ENCODE measurements around the gene ATP7B.

The ATP7B gene

DNA sequence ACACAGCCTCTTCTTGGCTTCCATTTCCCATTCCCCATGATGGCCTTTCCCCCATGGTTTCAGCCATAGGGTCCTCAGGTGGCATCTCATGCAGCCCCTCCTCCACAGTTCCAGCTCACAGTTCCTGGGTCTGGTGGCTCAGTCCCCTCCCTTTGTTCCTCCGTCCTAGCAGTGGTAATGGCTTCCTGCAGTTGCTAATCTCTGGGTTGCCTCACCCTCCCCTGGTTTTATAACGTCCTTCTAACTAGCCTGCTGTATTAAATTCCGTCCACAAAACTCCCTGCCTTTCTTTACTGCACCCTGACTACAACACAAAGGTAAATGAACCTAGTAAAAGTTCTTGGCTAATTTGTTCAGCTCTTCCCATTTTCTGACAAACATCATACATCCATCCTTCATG is 118.6 kb downstream of the ATP7B start:
- no peak for DNase-seq (ENCODE audit: low spot score)

DNA sequence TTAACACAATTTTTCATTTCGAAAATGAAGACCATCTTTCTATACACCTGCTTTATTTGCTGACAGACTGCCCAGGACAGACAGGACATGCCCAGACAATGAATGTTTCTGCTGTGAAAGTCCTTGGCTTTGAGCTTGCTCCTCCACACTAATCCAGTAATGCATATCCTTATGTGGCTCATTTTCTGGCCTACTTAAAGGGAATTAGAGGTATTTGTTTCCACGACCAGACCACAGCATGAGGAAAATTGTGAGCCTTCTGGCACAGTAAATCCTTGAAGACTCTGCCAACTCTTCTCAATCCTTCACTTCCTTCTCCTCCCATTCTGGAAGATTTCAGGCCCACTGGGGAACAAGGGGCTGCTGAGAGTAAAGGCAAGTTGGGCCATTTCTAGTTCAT is 123.8 kb downstream of the ATP7B start:
- DNase-seq (ENCODE audit: low spot score) = no peak

DNA sequence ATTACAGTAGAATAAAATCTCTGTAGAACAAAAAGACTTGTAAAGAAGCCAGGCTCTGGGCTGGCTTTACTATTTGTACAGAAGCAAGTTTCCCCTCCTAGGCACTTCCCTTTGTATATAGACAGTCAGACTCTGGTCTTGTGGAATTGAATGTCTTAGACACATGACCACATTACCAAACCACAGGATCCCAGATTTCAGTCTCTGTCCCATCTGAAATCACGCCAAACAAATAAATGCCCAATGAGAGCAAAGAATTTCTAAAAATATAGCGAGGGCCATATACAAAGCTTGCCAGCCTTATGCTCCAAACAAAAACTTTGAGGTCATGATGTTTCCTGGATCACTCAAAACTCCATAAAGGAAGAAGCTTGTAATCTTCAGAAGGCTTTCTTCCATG is 125.6 kb downstream of the ATP7B start:
- no peak for DNase-seq (ENCODE audit: low spot score)

DNA sequence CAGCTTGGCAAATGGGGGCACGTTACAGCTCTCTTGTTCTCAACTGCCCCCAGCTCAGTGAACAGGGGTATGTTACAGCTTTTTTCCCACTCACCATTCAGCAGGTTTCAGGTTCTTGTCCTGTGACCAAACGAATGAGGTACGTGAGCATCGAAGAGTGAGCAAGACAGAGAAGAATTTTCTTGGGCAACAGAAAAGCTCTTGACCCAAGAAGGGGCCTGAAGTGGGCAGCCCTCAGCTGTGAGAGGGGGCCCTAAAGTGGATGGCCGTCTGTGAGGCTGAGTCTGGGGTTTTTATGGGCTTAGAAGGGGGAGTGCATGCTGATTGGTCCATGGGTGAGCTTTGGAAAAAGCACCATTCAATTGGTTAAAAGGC is 128.0 kb downstream of the ATP7B start:
- no peak for DNase-seq (ENCODE audit: low spot score)

Data from kidney capillary endothelial cell (primary cell).